NCI-H2029 (cell line): Measurements from ENCODE around the gene CTNNB1.
"Not testable (repeated sequence)": the region's sequence is repeated elsewhere in the genome, so short reads cannot be mapped to it uniquely, and the experiment has no call there.

ENCODE experiments used
- DNase-seq: peaks from one replicate; lab custom pipeline; 2025; lab: John Stamatoyannopoulos, UW

Gene CTNNB1

GRCh38 chr3:41258239-41258800 is 59.0 kb downstream of the CTNNB1 start:
- no peak for DNase-seq

- DNase-seq, result no peak
Observed at GRCh38 chr3:41259449-41260062, 60.3 kb downstream of the CTNNB1 start.

- DNase-seq, result no peak
Observed at GRCh38 chr3:41260063-41260450, 60.8 kb downstream of the CTNNB1 start.

GRCh38 chr3:41265011-41265545 is 65.8 kb downstream of the CTNNB1 start:
- no peak for DNase-seq

DNA sequence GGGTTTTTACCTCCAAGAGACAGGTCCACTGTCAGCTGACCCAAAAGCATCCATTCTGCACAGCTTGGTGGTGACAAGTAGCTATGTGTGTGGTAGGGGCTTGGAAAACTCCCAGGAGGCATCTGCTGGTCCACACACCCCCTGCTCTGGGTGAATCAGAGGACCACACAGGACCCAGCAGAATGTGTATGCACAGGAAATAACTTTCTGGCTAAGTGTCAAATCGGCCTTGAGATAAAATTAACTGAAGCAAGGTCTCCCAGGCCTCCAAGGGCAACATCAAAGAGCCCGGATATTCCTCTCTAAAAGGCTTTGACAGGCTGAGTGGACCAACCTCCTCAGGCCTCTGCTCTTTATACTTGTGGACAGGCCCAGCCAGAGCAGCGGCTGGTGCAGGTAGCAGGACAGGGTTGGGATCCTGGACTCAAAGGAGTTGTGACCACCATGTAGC is 66.5 kb downstream of the CTNNB1 start:
- no peak for DNase-seq

DNA sequence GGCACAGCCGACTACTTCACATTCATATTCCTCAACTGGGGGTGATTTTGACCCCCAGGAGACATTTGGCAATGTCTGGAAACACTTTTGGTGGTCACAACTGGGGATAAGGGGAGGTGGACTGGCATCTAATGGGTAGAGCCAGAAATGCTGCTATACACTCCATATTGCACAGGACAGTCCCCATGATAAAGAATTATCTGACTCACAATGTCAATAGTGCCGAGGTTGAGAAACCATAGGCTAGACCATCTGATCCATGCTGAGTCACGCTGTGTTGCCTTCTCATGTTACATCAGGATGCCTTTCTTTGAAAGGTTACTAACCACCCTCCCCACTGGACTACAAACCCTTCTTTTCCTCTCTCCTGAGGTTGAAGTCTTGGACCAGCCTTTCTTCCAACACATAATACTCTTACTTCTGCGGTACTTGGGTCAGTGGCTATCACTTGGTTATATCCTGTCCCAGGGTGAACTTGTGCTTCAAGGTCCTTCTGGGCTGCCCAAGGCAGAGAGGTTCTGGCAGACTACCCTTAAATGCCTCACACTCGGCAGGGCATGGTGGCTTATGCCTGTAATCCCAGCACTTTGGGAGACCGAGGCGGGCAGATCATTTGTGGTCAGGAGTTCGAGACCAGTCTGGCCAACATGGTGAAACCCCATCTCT is 68.8 kb downstream of the CTNNB1 start:
- DNase-seq, result peak; percentile 12

DNA sequence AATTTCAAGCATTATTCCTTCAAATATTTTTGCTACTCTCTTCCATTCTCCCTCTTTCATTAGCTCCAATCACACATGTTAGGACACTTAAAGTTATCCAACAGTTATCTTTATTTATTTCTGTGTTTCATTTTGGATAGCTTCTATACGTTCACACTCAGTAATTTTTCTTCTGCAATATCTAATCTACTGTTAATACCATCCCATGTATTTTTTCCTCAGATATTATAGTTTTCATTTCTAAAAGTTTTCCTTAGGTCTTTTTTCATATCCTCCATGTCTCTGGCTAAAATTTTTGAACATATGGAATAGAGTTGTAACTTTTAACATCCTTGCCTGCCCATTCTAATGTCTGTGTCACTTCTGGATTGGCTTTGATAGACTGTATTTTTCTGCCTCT is 73.4 kb downstream of the CTNNB1 start:
- DNase-seq, result no peak

DNA sequence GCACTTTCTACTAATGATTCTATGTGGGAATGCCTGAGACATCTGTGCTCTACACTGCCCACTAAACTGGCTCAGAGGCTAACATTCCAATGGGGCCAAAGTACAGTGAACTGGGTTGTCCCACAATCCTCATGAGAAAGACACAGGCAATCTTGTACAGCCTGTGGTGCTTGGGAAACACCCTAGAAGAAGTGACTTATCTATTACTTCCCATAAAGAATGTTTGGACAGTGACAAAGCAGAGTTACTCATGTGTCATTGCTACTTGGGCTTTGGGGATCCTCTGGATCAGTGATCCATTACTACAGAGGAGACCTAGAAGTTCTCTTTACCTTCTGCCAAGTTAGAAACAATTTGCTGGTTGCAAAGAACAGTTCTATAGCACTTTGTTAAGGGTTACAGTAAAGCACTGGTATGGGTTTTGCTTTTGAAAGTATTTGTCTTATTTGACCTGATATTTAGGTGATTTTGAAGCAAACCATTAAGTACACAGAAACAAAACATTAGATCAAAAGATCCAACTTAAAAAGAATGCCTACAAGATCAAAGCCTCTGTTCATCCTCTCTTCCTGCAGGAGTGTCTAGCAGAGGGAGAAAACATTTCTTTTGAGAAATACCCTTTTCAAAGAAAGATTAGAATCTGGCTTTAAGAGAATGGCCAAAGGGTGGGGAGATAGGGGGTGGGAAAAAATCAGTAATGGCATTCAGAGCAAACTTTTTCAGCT is 75.8 kb downstream of the CTNNB1 start:
- DNase-seq, result no peak

GRCh38 chr3:41276191-41276590 is 76.9 kb downstream of the CTNNB1 start:
- DNase-seq, result no peak

DNA sequence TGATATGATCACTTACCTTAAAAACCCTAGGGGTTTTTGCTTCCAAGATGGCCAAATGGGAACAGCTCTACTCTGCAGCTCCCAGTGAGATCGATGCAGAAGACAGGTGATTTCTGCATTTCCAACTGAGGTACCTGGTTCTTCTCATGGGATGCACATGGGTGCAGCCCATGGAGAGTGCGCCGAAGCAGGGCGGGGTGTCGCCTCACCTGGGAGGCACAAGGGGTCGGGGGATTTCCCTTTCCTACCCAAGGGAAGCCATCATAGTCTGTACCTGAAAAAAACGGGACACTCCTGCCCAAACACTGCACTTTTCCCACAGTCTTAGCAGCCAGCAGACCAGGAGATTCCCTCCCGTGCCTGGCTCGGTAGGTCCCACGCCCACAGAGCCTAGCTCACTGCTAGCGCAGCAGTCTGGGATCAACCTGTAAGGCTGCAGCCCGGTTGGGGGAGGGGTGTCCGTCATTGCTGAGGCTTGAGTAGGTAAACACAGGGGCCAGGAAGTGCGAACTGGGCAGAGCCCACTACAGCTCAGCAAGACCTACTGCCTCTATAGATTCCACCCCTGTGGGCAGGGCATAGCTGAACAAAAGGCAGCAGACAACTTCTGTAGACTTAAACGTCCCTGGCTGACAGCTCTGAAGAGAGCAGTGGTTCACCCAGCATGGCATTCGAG is 78.6 kb downstream of the CTNNB1 start:
- DNase-seq, result no peak

GRCh38 chr3:41284934-41285333 is 85.6 kb downstream of the CTNNB1 start:
- DNase-seq, result not testable (repeated sequence)

DNA sequence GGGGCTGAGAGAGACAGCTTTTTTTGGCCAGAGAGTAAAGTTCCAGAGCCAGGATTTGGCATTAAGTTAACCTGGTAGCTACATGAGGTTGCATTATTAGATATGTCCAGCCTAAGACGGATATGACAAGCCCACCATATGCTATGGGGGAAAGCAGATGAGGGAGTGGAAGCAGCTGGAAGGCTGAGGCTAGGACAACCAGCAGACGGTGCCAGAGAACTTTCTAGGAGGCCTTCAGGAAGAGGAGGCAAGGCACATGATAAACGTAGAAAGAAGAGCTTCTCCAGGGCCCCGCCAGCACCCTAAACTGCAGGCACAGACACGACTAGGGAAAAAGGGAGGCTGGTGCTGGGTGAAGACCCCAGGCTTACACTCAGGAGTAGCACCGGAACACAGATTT is 87.0 kb downstream of the CTNNB1 start:
- DNase-seq, result no peak

- DNase-seq, result no peak
Observed at GRCh38 chr3:41288785-41289184, 89.5 kb downstream of the CTNNB1 start.
